DOHH2 (cell line): ENCODE results near the gene CSF2RB.

ENCODE experiments used
- H3F3A ChIP-seq: fragments of 200-600 bp; sonication (generic), shearing (Covaris generic); 2 replicates; pipeline ENCODE4 v1.6.0; 2016; ENCODE audit warnings: antibody characterized with exemption, mild to moderate bottlenecking; ENCODE audit not compliant: control insufficient read depth, insufficient read depth
- H3K27ac ChIP-seq: fragments of 200-600 bp; sonication (generic); 2 replicates; pipeline ENCODE4 v1.5.1; 2014; ENCODE audit warnings: low read depth, mild to moderate bottlenecking, low read length, moderate library complexity
- H3K27me3 ChIP-seq: fragments of 200-600 bp; sonication (generic); 2 replicates; pipeline ENCODE4 v1.6.1; 2014; ENCODE audit warnings: mild to moderate bottlenecking, low read length, mixed read lengths; ENCODE audit not compliant: control insufficient read depth
- H3K36me3 ChIP-seq: fragments of 200-600 bp; sonication (generic); 2 replicates; pipeline ENCODE4 v1.6.1; 2014; ENCODE audit warnings: mild to moderate bottlenecking, low read length, moderate library complexity, mixed read lengths; ENCODE audit not compliant: control insufficient read depth
- H3K4me1 ChIP-seq: fragments of 200-600 bp; sonication (generic); 2 replicates; pipeline ENCODE4 v1.6.1; 2014; ENCODE audit warnings: mild to moderate bottlenecking, low read length, mixed read lengths; ENCODE audit not compliant: control insufficient read depth
- H3K4me2 ChIP-seq: fragments of 200-600 bp; sonication (generic); 2 replicates; pipeline ENCODE4 v1.6.0; 2014; ENCODE audit warnings: mild to moderate bottlenecking, low read length, moderate library complexity
- H3K4me3 ChIP-seq: fragments of 200-600 bp; sonication (generic); 2 replicates; pipeline ENCODE4 v1.5.1; 2014; ENCODE audit warnings: mild to moderate bottlenecking, low read length, mixed read lengths
- H3K79me2 ChIP-seq: fragments of 200-600 bp; sonication (generic); 2 replicates; pipeline ENCODE4 v1.6.1; 2014; ENCODE audit warnings: mild to moderate bottlenecking, low read length, mixed read lengths; ENCODE audit not compliant: control insufficient read depth
- H3K9me2 ChIP-seq: fragments of 200-600 bp; sonication (generic); replicated peaks from 2 replicates; pipeline ENCODE4 v1.6.1; 2014; ENCODE audit warnings: mild to moderate bottlenecking, low read length, mixed read lengths; ENCODE audit not compliant: control insufficient read depth
- H3K9me3 ChIP-seq: fragments of 200-600 bp; sonication (generic); 2 replicates; pipeline ENCODE4 v1.6.1; 2014; ENCODE audit warnings: antibody characterized with exemption, low read length, mixed read lengths; ENCODE audit not compliant: control insufficient read depth, insufficient read depth
- H4K20me1 ChIP-seq: fragments of 200-600 bp; sonication (generic); 2 replicates; pipeline ENCODE4 v1.6.0; 2014; ENCODE audit warnings: low read depth, mild to moderate bottlenecking, antibody characterized with exemption, low read length, moderate library complexity; ENCODE audit not compliant: control insufficient read depth, insufficient read depth
- CTCF ChIP-seq: fragments of 200-600 bp; sonication (generic); IDR thresholded peaks from one replicate; pipeline ENCODE4 v1.5.1; 2014; ENCODE audit warnings: antibody characterized with exemption, mild to moderate bottlenecking, low read depth, low read length; ENCODE audit not compliant: poor library complexity, severe bottlenecking
- EZH2phosphoT487 ChIP-seq: fragments of 200-600 bp; sonication (generic); IDR thresholded peaks from 2 replicates; pipeline ENCODE4 v1.6.1; 2017; ENCODE audit warnings: borderline replicate concordance, mild to moderate bottlenecking, antibody characterized with exemption, low read length, moderate library complexity, mixed read lengths

The CSF2RB gene

GRCh38 chr22:36982136-36982535 lies 68.7 kb downstream of the CSF2RB start:
- H3K9me2 ChIP-seq: no peaks in the 10 kb centered on the region
- peaks cover 9% of the 10 kb centered on the region for H3K4me1 ChIP-seq
- H4K20me1 ChIP-seq: no peaks in the 10 kb centered on the region
- H3K27ac ChIP-seq: no peak overlapping the region
- H3K9me3 ChIP-seq: peaks cover 13% of the 10 kb centered on the region
- no peak overlapping the region for H3K4me2 ChIP-seq
- no peaks in the 10 kb centered on the region for H3F3A ChIP-seq
- no peaks in the 10 kb centered on the region for H3K79me2 ChIP-seq
- TF ChIP-seq EZH2phosphoT487: no peak
- TF ChIP-seq CTCF: peak; percentile 48
- H3K36me3 ChIP-seq: no peaks in the 10 kb centered on the region
- H3K4me3 ChIP-seq: no peak overlapping the region
- H3K27me3 ChIP-seq: peaks cover 13% of the 10 kb centered on the region

GRCh38 chr22:36985211-36985889 lies 71.9 kb downstream of the CSF2RB start:
- no peaks in the 10 kb centered on the region for H4K20me1 ChIP-seq
- TF ChIP-seq CTCF (no peak), EZH2phosphoT487 (no peak)
- H3K9me3 ChIP-seq: peaks cover 13% of the 10 kb centered on the region
- no peaks in the 10 kb centered on the region for H3K4me1 ChIP-seq
- H3K36me3 ChIP-seq: no peaks in the 10 kb centered on the region
- H3K27me3 ChIP-seq: peaks cover 13% of the 10 kb centered on the region
- no peak overlapping the region for H3K4me3 ChIP-seq
- H3F3A ChIP-seq: no peaks in the 10 kb centered on the region
- H3K4me2 ChIP-seq: no peak overlapping the region
- H3K27ac ChIP-seq: no peak overlapping the region
- no peaks in the 10 kb centered on the region for H3K9me2 ChIP-seq
- no peaks in the 10 kb centered on the region for H3K79me2 ChIP-seq

GRCh38 chr22:36986242-36986821 lies 72.9 kb downstream of the CSF2RB start:
- no peaks in the 10 kb centered on the region for H3K79me2 ChIP-seq
- H3K4me1 ChIP-seq: no peaks in the 10 kb centered on the region
- H3K9me3 ChIP-seq: peaks cover 13% of the 10 kb centered on the region
- TF ChIP-seq EZH2phosphoT487 (no peak), CTCF (peak; percentile 98)
- no peak overlapping the region for H3K4me3 ChIP-seq
- H3F3A ChIP-seq: no peaks in the 10 kb centered on the region
- H3K27ac ChIP-seq: no peak overlapping the region
- H3K36me3 ChIP-seq: no peaks in the 10 kb centered on the region
- H3K4me2 ChIP-seq: no peak overlapping the region
- no peaks in the 10 kb centered on the region for H3K9me2 ChIP-seq
- peaks cover 10% of the 10 kb centered on the region for H3K27me3 ChIP-seq
- no peaks in the 10 kb centered on the region for H4K20me1 ChIP-seq
